ENCODE data around the gene TNS4. TPM values are rescaled to one million over a fixed set of nuclear protein-coding genes. Genes with fewer than 3 reads are reported as not detected.

The TNS4 gene
- total and polyA plus RNA-seq, 2 donors (not counting 1 experiment from before 2014, with no cell fraction given) = not detected

- H3K4me3 Mint-ChIP-seq = no peak overlapping the region
- Histone ChIP-seq H4K20me1 (ENCODE audit: control insufficient read depth, insufficient read depth, low read length, poor library complexity, severe bottlenecking) (no peaks in the 10 kb centered on the region), H3K79me2 (ENCODE audit: control insufficient read depth, insufficient read depth, low read length) (no peaks in the 10 kb centered on the region), H3K4me2 (replicated peaks; ENCODE audit: low read depth, low read length, poor library complexity, severe bottlenecking) (no peak overlapping the region), H3K4me1 (ENCODE audit: control insufficient read depth in 2 of 2, insufficient read depth in 2 of 2, low read length in 2 of 2) (peaks cover 43 to 56% of the 10 kb centered on the region in 2 donors), H3K36me3 (replicated peaks in 1 of 2; ENCODE audit: control extremely low read depth in 1 of 2, control insufficient read depth in 1 of 2, extremely low read depth in 1 of 2, insufficient read depth in 2 of 2, low read length in 1 of 2) (no peaks in the 10 kb centered on the region), H3K9me3 (ENCODE audit: control extremely low read depth in 1 of 3, control insufficient read depth in 2 of 3, insufficient read depth in 1 of 3, low read length in 2 of 3) (peaks cover 0 to 6% (median 0%) of the 10 kb centered on the region in 3 donors), H2AFZ (ENCODE audit: insufficient read depth, low read depth, low read length, poor library complexity, severe bottlenecking) (no peak overlapping the region), H3K27ac (ENCODE audit: low read length in 2 of 2) (no peak overlapping the region), H3K27me3 (replicated peaks in 1 of 4; ENCODE audit: control extremely low read depth in 1 of 4, control insufficient read depth in 3 of 4, insufficient read depth in 4 of 4, low read length in 3 of 4) (no peaks in the 10 kb centered on the region), H3K9ac (ENCODE audit: low read length) (no peak overlapping the region), H3K4me3 (ENCODE audit: control extremely low read depth in 1 of 5, extremely low read depth in 1 of 5, insufficient read depth in 1 of 5, low read depth in 2 of 5, low read length in 4 of 5) (no peak overlapping the region)
- intact Hi-C loops (cut with micrococcal nuclease) = loop anchor here (5.0 kb wide), 1 partner anchor 35 kb away; the partner anchor contains the start of gene IGFBP4
- no peaks in the 10 kb centered on the region for H3K9me3 Mint-ChIP-seq (ENCODE audit: insufficient read depth)
- 100% methylated on average over 1 of the region's 1 CpG for WGBS (ENCODE audit: insufficient coverage)
- TF ChIP-seq CTCF (IDR thresholded peaks at IDR 0.05) (no peak), EZH2 (IDR thresholded peaks at IDR 0.05; ENCODE audit: borderline replicate concordance, insufficient read depth, low read depth, low read length, poor library complexity, severe bottlenecking) (no peak)
- H3K27me3 Mint-ChIP-seq = no peaks in the 10 kb centered on the region
- no peak overlapping the region for H3K27ac Mint-ChIP-seq
- H3K4me1 Mint-ChIP-seq = peaks cover 40% of the 10 kb centered on the region
- ChIA-PET CTCF (interaction anchor here (1.4 to 2.7 kb wide), 7 partner anchors 9 to 138 kb away, joined by 5 to 52 read pairs (median 12); no protein-coding TSS in a partner anchor), POLR2A (no interaction called here)
- ATAC-seq (ENCODE audit: low read depth) (no peak), DNase-seq (no peak)
These were observed 23.6 kb downstream of the TNS4 start for GRCh38 chr17:40477796-40478195.

GRCh38 chr17:40475234-40475908, 26.1 kb downstream of the TNS4 start:
- CTCF ChIA-PET = interaction anchor here (0.6 to 2.7 kb wide), 23 partner anchors 10 to 484 kb away, joined by 3 to 52 read pairs (median 4); partner anchors contain the start of gene IGFBP4
- no peaks in the 10 kb centered on the region for H3K79me2 ChIP-seq (ENCODE audit: control insufficient read depth, insufficient read depth, low read length)
- H3K27me3 Mint-ChIP-seq = no peaks in the 10 kb centered on the region
- DNase-seq (no peak), ATAC-seq (ENCODE audit: low read depth) (no peak)
- H3K9me3 Mint-ChIP-seq (ENCODE audit: insufficient read depth) = no peaks in the 10 kb centered on the region
- no peaks in the 10 kb centered on the region for H3K36me3 ChIP-seq (replicated peaks in 1 of 2; ENCODE audit: control extremely low read depth in 1 of 2, control insufficient read depth in 1 of 2, extremely low read depth in 1 of 2, insufficient read depth in 2 of 2, low read length in 1 of 2)
- peaks cover 0 to 4% (median 1%) of the 10 kb centered on the region in 4 experiments for H3K27me3 ChIP-seq (replicated peaks in 1 of 4; ENCODE audit: control extremely low read depth in 1 of 4, control insufficient read depth in 3 of 4, insufficient read depth in 4 of 4, low read length in 3 of 4)
- peaks cover 0 to 11% (median 0%) of the 10 kb centered on the region in 3 donors for H3K9me3 ChIP-seq (ENCODE audit: control extremely low read depth in 1 of 3, control insufficient read depth in 2 of 3, insufficient read depth in 1 of 3, low read length in 2 of 3)
- no peak for TF ChIP-seq EZH2 (IDR thresholded peaks at IDR 0.05; ENCODE audit: borderline replicate concordance, insufficient read depth, low read depth, low read length, poor library complexity, severe bottlenecking)
- TF ChIP-seq CTCF (IDR thresholded peaks at IDR 0.05) = no peak
- no peak overlapping the region for H3K27ac ChIP-seq (ENCODE audit: low read length in 2 of 2)
- no peak overlapping the region for H2AFZ ChIP-seq (ENCODE audit: insufficient read depth, low read depth, low read length, poor library complexity, severe bottlenecking)
- no peak overlapping the region for H3K4me3 ChIP-seq (ENCODE audit: control extremely low read depth in 1 of 5, extremely low read depth in 1 of 5, insufficient read depth in 1 of 5, low read depth in 2 of 5, low read length in 4 of 5)
- no peaks in the 10 kb centered on the region for H4K20me1 ChIP-seq (ENCODE audit: control insufficient read depth, insufficient read depth, low read length, poor library complexity, severe bottlenecking)
- no peak overlapping the region for H3K27ac Mint-ChIP-seq
- no peak overlapping the region for H3K4me2 ChIP-seq (replicated peaks; ENCODE audit: low read depth, low read length, poor library complexity, severe bottlenecking)
- POLR2A ChIA-PET = interaction anchor here (1.3 to 1.4 kb wide), 2 partner anchors 41 to 57 kb away, joined by 3 to 7 read pairs; no protein-coding TSS in a partner anchor
- H3K4me1 ChIP-seq (ENCODE audit: control insufficient read depth in 2 of 2, insufficient read depth in 2 of 2, low read length in 2 of 2) = peaks cover 21 to 32% of the 10 kb centered on the region in 2 donors
- 94% methylated on average over 12 of the region's 18 CpGs for WGBS (ENCODE audit: insufficient coverage)
- intact Hi-C loops (cut with micrococcal nuclease) = loop anchor here (5.0 kb wide), 1 partner anchor 33 kb away; the partner anchor contains the start of gene IGFBP4
- no peak overlapping the region for H3K4me3 Mint-ChIP-seq
- no peak overlapping the region for H3K9ac ChIP-seq (ENCODE audit: low read length)
- H3K4me1 Mint-ChIP-seq = peaks cover 18% of the 10 kb centered on the region

Measured in B cell (primary cell).